ENCODE results near the gene PTCH2. TPM values are rescaled to one million over a fixed set of nuclear protein-coding genes. Genes with fewer than 3 reads are reported as not detected.

PTCH2 gene
- total and polyA plus RNA-seq, 2 experiments from 2014 or later: 0.66 to 0.97 TPM

DNA sequence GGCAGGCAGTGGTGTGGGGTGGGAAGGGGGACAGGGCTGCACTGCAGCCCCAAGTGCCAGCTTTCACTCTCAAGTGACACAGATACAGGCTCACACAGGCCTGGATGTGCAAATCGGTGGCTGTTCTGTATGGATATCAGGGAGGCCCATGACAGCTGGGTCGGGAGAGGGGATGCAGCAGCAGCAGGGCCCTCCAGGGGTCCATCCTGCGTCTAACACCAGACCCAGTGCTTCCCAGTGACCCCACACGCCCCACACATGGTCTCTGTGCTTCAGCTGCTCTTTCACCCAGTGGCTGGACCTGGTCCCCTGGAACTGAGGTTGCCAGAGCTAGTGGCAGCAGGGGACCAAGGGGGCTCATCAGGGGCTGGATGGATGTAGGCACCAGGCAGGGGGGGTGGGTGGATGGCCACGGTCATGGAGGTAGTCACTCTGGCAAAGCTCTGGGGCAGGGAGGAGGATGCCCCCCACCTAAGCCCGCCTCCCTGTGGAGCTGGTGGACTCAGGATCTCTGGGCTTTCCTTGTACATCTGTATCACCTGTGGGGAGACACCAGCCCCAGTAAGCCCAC is 20.8 kb downstream of the PTCH2 start:
- Histone ChIP-seq H3K27ac (no peak overlapping the region), H3K36me3 (no peaks in the 10 kb centered on the region), H3K4me3 (no peak overlapping the region), H3K27me3 (no peaks in the 10 kb centered on the region), H3K4me1 (ENCODE audit: low read depth) (no peaks in the 10 kb centered on the region), H3K9me3 (ENCODE audit: low read depth) (no peaks in the 10 kb centered on the region)
- no peak for DNase-seq (ENCODE audit: low read depth in 1 of 2, low spot score in 1 of 2)
- TF ChIP-seq, protein P1, sequence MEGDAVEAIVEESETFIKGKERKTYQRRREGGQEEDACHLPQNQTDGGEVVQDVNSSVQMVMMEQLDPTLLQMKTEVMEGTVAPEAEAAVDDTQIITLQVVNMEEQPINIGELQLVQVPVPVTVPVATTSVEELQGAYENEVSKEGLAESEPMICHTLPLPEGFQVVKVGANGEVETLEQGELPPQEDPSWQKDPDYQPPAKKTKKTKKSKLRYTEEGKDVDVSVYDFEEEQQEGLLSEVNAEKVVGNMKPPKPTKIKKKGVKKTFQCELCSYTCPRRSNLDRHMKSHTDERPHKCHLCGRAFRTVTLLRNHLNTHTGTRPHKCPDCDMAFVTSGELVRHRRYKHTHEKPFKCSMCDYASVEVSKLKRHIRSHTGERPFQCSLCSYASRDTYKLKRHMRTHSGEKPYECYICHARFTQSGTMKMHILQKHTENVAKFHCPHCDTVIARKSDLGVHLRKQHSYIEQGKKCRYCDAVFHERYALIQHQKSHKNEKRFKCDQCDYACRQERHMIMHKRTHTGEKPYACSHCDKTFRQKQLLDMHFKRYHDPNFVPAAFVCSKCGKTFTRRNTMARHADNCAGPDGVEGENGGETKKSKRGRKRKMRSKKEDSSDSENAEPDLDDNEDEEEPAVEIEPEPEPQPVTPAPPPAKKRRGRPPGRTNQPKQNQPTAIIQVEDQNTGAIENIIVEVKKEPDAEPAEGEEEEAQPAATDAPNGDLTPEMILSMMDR (IDR thresholded peaks at IDR 0.05; ENCODE audit: low read depth, low read length): no peak

GRCh38 chr1:44821240-44821715 is 21.8 kb downstream of the PTCH2 start:
- Histone ChIP-seq H3K4me3 (no peak overlapping the region), H3K27ac (no peak overlapping the region), H3K27me3 (no peaks in the 10 kb centered on the region), H3K9me3 (ENCODE audit: low read depth) (no peaks in the 10 kb centered on the region), H3K36me3 (no peaks in the 10 kb centered on the region), H3K4me1 (ENCODE audit: low read depth) (no peaks in the 10 kb centered on the region)
- TF ChIP-seq, protein P1 (IDR thresholded peaks at IDR 0.05; ENCODE audit: low read depth, low read length): no peak
- DNase-seq (ENCODE audit: low read depth in 1 of 2, low spot score in 1 of 2): no peak

DNA sequence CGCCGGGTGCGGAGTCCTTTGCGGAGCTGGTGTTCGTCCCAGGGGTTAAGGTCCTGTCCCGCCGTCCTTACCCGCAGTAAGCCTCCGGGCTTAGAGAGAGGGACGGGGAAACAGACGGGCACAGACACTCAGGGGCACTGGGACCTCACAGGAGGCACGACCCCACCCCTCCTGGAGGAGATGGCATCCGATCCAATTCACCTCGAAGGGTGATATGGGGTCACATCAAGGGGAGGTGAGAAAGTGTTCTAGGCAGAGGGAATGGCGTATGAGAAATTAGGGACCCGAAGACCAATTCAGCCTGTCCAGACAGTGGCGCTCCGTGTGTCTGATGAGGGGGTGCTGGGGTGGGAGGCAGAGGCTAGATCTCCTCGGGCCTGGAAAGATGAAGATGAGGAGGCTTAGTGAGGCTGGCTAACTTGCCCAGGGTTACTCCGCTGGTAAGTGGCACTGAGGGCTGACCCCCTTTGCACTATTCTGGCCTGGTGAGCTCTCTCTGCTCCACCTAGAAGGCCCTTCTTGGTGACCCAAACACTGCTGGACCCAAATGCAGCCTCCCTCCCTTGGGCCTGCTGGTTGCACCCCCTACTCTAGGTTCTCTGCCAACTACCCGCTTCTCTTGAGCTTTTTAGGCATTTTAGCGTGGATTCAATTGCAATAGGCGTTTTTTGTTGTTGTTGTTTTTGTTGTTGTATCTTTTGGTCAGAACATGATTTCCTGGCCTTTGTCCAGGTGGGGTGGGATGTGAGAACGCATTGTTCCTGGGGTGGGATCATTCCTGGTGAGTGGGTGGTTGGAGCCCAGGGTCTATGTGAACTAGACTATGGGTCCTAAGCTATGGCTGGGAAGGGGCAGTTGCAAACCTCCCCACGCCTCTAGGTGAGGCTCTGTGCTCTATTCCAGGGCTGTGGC is 22.5 kb downstream of the PTCH2 start:
- no peaks in the 10 kb centered on the region for H3K9me3 ChIP-seq (ENCODE audit: low read depth)
- peak overlapping the region; percentile 98 for H3K27ac ChIP-seq
- H3K27me3 ChIP-seq: no peaks in the 10 kb centered on the region
- TF ChIP-seq, protein P1 (IDR thresholded peaks at IDR 0.05; ENCODE audit: low read depth, low read length): no peak
- DNase-seq (ENCODE audit: low read depth in 1 of 2, low spot score in 1 of 2): no peak
- peak overlapping the region; percentile 23 for H3K4me3 ChIP-seq
- no peaks in the 10 kb centered on the region for H3K36me3 ChIP-seq
- no peaks in the 10 kb centered on the region for H3K4me1 ChIP-seq (ENCODE audit: low read depth)

DNA sequence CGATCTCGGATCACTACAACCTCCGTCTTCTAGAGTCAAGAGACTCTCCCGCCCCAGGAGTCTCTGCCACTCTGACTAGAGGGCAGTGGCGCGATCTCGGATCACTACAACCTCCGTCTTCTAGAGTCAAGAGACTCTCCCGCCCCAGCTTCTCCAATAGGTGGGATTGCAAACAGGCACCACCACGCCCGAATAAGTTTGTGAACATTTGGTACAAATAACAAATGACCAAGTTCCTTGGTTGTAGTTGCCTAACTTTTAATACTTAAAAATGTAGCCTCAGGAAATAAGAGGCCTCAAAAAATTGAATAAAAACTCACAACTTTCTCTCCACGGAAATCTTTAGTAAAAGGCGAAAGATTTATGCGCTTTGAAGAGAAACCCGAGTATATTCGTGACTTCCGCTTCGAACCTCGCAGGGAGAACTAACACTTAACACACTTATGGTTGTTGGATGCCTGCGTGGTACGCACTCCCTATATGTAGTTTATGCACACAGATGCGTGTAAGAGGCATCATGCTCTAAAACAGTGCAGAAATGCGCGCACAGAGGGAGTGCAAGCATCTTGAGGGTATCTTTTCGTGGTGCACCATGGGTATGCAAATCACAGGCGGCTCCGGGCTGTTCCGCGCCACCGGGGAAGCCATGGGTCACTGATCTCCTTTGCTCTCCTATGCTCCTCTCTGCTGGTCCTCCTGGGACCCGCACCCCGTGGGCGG is 23.3 kb downstream of the PTCH2 start:
- H3K27me3 ChIP-seq: no peaks in the 10 kb centered on the region
- peak; percentile 91 to 94 for DNase-seq (ENCODE audit: low read depth in 1 of 2, low spot score in 1 of 2)
- TF ChIP-seq, protein P1 (IDR thresholded peaks at IDR 0.05; ENCODE audit: low read depth, low read length): peak; percentile 9
- peak overlapping the region; percentile 98 for H3K27ac ChIP-seq
- H3K9me3 ChIP-seq (ENCODE audit: low read depth): no peaks in the 10 kb centered on the region
- no peaks in the 10 kb centered on the region for H3K36me3 ChIP-seq
- H3K4me1 ChIP-seq (ENCODE audit: low read depth): no peaks in the 10 kb centered on the region
- H3K4me3 ChIP-seq: peak overlapping the region; percentile 23

DNA sequence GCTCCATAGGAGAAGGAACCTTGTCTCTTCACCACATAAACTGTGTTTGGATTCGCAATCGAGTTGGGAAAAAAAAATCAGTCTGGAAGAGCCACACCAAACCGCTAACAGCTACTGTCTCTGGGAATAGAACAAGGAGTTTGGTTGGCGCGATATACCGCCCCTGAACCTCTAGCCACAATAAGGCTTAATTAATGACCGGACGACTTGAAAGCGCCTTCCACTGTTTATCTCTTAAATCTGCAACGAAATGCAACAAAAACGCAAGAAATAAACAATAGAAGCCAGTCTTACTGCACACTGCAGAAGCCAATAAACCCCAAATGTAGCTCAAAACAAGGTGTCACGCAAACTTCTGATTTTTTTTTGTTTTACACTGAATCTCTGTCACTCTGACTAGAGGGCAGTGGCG is 23.9 kb downstream of the PTCH2 start:
- DNase-seq (ENCODE audit: low read depth in 1 of 2, low spot score in 1 of 2): no peak
- Histone ChIP-seq H3K4me1 (ENCODE audit: low read depth) (no peaks in the 10 kb centered on the region), H3K36me3 (no peaks in the 10 kb centered on the region), H3K27me3 (no peaks in the 10 kb centered on the region), H3K4me3 (peak overlapping the region; percentile 20), H3K9me3 (ENCODE audit: low read depth) (no peaks in the 10 kb centered on the region), H3K27ac (peak overlapping the region; percentile 98)
- TF ChIP-seq, protein P1 (IDR thresholded peaks at IDR 0.05; ENCODE audit: low read depth, low read length): no peak

Data from cardiac muscle cell (in vitro differentiated cells and primary cell).